ENCODE measurements around the gene KSR2.

KSR2 gene

GRCh38 chr12:117590386-117590785 lies 378.4 kb downstream of the KSR2 start:
- no peak overlapping the region for H3K4me3 ChIP-seq (replicated peaks; ENCODE audit: low read depth, low read length)
- DNase-seq (ENCODE audit: extremely low read depth, low read depth) = no peak
- TF ChIP-seq, protein P1, sequence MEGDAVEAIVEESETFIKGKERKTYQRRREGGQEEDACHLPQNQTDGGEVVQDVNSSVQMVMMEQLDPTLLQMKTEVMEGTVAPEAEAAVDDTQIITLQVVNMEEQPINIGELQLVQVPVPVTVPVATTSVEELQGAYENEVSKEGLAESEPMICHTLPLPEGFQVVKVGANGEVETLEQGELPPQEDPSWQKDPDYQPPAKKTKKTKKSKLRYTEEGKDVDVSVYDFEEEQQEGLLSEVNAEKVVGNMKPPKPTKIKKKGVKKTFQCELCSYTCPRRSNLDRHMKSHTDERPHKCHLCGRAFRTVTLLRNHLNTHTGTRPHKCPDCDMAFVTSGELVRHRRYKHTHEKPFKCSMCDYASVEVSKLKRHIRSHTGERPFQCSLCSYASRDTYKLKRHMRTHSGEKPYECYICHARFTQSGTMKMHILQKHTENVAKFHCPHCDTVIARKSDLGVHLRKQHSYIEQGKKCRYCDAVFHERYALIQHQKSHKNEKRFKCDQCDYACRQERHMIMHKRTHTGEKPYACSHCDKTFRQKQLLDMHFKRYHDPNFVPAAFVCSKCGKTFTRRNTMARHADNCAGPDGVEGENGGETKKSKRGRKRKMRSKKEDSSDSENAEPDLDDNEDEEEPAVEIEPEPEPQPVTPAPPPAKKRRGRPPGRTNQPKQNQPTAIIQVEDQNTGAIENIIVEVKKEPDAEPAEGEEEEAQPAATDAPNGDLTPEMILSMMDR (IDR thresholded peaks at IDR 0.05; ENCODE audit: low read depth, low read length, missing control alignments) = no peak

GRCh38 chr12:117589021-117589420 lies 379.8 kb downstream of the KSR2 start:
- no peak for DNase-seq (ENCODE audit: extremely low read depth, low read depth)
- H3K4me3 ChIP-seq (replicated peaks; ENCODE audit: low read depth, low read length) = no peak overlapping the region
- TF ChIP-seq, protein P1 (IDR thresholded peaks at IDR 0.05; ENCODE audit: low read depth, low read length, missing control alignments) = no peak

DNA sequence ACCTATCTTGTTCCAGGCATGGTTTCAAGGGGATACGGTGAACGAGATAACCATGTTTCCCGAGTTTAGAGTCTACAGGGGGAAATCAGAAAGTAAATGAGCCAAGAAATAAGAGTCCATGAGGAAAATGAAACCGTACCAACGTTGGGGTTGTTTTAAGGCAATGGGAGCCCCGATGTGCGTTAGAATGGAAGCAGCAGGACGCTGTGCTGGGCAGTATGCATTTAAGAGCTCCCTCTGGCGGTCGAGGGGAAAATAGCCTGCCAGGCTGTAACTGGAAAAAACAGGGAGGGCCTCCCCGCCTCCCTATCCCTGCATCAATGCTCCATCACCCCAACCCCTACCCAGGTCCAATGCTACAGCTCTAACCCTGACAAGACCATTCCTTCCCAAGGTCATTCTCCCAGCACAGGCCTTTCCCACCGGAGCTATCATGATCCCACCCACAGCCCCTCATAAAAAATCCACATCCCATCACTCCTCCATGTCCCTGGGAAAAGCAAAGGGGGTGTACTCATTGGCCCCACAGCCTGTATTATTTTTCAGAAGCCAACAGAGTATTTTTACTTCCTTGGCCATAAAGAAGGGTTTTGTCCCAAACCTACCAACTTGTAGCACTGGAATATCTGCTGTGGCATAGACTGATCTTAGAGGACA lies 381.0 kb downstream of the KSR2 start:
- DNase-seq (ENCODE audit: extremely low read depth, low read depth) = no peak
- H3K4me3 ChIP-seq (replicated peaks; ENCODE audit: low read depth, low read length) = no peak overlapping the region
- TF ChIP-seq, protein P1 (IDR thresholded peaks at IDR 0.05; ENCODE audit: low read depth, low read length, missing control alignments) = peak; percentile 88

DNA sequence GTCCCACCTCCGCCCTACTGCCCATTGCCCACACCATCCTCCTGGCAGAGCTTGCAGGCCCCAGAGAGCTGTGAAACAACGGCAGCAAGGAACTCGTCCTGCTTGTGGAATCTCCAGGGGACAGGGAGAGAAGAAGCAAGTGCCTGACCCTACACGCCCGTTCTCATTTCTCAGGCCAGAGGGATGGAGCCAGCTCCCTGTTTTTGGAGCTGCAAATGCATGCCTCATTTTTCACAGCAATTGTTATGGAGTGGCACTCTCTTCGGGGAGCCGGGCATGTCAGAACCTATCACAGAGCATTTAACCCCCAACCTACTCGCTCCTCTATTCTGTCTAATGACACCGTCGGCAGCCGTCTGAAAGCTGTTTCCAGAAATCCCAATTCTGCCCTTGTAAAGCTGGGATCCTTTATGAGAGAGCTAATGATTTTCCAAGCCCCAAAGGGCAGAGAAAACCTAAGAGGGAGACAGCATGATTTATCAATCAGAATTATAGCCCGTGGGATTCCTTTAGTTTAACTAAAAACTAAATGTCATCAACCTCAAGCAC lies 385.0 kb downstream of the KSR2 start:
- DNase-seq (ENCODE audit: extremely low read depth, low read depth) = no peak
- no peak overlapping the region for H3K4me3 ChIP-seq (replicated peaks; ENCODE audit: low read depth, low read length)
- TF ChIP-seq, protein P1 (IDR thresholded peaks at IDR 0.05; ENCODE audit: low read depth, low read length, missing control alignments) = no peak

GRCh38 chr12:117583092-117583491 lies 385.7 kb downstream of the KSR2 start:
- TF ChIP-seq, protein P1 (IDR thresholded peaks at IDR 0.05; ENCODE audit: low read depth, low read length, missing control alignments) = no peak
- no peak for DNase-seq (ENCODE audit: extremely low read depth, low read depth)
- no peak overlapping the region for H3K4me3 ChIP-seq (replicated peaks; ENCODE audit: low read depth, low read length)

DNA sequence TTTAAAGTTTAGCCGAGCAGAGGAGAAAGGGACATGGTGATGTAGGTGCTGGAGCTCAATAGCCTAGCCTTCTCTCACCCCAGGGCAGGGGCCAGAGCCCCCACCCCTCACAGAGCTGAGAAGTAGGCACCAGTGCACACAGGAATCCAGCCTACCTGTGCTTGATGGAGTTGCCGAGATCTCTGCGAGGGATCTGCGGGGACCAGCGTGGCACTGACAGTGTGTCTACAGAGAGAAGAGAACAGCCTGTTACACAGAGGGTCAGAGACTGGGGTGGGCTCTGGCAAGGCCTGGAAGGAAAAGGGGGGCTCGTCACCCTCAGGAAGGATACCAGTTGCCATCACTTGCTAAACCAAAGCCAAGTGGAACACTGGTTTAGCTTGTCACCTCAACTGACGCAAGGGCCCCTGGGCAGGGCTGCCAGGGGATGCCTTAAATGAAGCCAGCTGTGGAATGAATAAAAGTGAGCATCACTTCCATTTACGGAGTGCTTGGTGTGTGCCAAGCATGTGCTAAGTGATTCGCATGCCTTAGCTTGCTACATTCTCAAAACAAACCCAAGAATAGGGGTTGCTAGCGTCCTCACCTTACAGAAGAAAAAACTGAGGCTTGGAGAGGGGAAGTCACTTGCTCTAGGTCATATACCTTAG lies 386.5 kb downstream of the KSR2 start:
- DNase-seq (ENCODE audit: extremely low read depth, low read depth) = no peak
- no peak overlapping the region for H3K4me3 ChIP-seq (replicated peaks; ENCODE audit: low read depth, low read length)
- TF ChIP-seq, protein P1 (IDR thresholded peaks at IDR 0.05; ENCODE audit: low read depth, low read length, missing control alignments) = no peak

Data from HFF-Myc (cell line).